ENCODE measurements around the gene SAMD13.

SAMD13 gene

GRCh38 chr1:84345220-84345619, 43.7 kb downstream of the SAMD13 start:
- no peak for DNase-seq (ENCODE audit: low spot score)

GRCh38 chr1:84347271-84347931, 45.9 kb downstream of the SAMD13 start:
- no peak for DNase-seq (ENCODE audit: low spot score)

- no peak for DNase-seq (ENCODE audit: low spot score)
Measured at GRCh38 chr1:84347932-84348555, 46.5 kb downstream of the SAMD13 start.

GRCh38 chr1:84348759-84349158, 47.3 kb downstream of the SAMD13 start:
- no peak for DNase-seq (ENCODE audit: low spot score)

GRCh38 chr1:84350104-84350503, 48.6 kb downstream of the SAMD13 start:
- no peak for DNase-seq (ENCODE audit: low spot score)

GRCh38 chr1:84350550-84350949, 49.0 kb downstream of the SAMD13 start:
- DNase-seq (ENCODE audit: low spot score): no peak

GRCh38 chr1:84352298-84353106, 51.0 kb downstream of the SAMD13 start:
- no peak for DNase-seq (ENCODE audit: low spot score)

- no peak for DNase-seq (ENCODE audit: low spot score)
Measured at GRCh38 chr1:84353695-84354094, 52.2 kb downstream of the SAMD13 start.

- DNase-seq (ENCODE audit: low spot score): no peak
Measured at GRCh38 chr1:84355556-84355955, 54.0 kb downstream of the SAMD13 start.

GRCh38 chr1:84356881-84357280, 55.4 kb downstream of the SAMD13 start:
- no peak for DNase-seq (ENCODE audit: low spot score)

- no peak for DNase-seq (ENCODE audit: low spot score)
Measured at GRCh38 chr1:84358695-84359094, 57.2 kb downstream of the SAMD13 start.

GRCh38 chr1:84360316-84360715, 58.8 kb downstream of the SAMD13 start:
- no peak for DNase-seq (ENCODE audit: low spot score)

GRCh38 chr1:84361796-84362195, 60.3 kb downstream of the SAMD13 start:
- no peak for DNase-seq (ENCODE audit: low spot score)

GRCh38 chr1:84363019-84363418, 61.5 kb downstream of the SAMD13 start:
- DNase-seq (ENCODE audit: low spot score): no peak

GRCh38 chr1:84363622-84364021, 62.1 kb downstream of the SAMD13 start:
- DNase-seq (ENCODE audit: low spot score): no peak

GRCh38 chr1:84365225-84366221, 64.0 kb downstream of the SAMD13 start:
- no peak for DNase-seq (ENCODE audit: low spot score)

- DNase-seq (ENCODE audit: low spot score): no peak
Measured at GRCh38 chr1:84366786-84367185, 65.3 kb downstream of the SAMD13 start.

- DNase-seq (ENCODE audit: low spot score): no peak
Measured at GRCh38 chr1:84367219-84367618, 65.7 kb downstream of the SAMD13 start.

- DNase-seq (ENCODE audit: low spot score): no peak
Measured at GRCh38 chr1:84368441-84368840, 66.9 kb downstream of the SAMD13 start.

- DNase-seq (ENCODE audit: low spot score): no peak
Measured at GRCh38 chr1:84370266-84370665, 68.8 kb downstream of the SAMD13 start.

GRCh38 chr1:84370831-84371394, 69.4 kb downstream of the SAMD13 start:
- DNase-seq (ENCODE audit: low spot score): no peak
